HEK293T (cell line): ENCODE data around the gene JPH2.

Experiments used
- CTCF ChIA-PET: fragments of 350-600 bp; formaldehyde crosslinking; extraction: SDS; loops from one replicate; lab custom pipeline; 2021; ENCODE audit warnings: antibody characterized with exemption, inconsistent platforms; lab: Yijun Ruan, JAX
- POLR2A ChIA-PET: fragments of 350-600 bp; formaldehyde crosslinking; extraction: SDS; loops from one replicate; lab custom pipeline; 2020; ENCODE audit warnings: antibody characterized with exemption, inconsistent platforms; lab: Yijun Ruan, JAX
- DNase-seq: peaks from one replicate; pipeline ENCODE4 v3.0.0; 2012; ENCODE audit warnings: mixed read lengths; ENCODE audit errors: extremely low spot score
- ARNT ChIP-seq: fragments of 450-650 bp; IDR thresholded peaks from 2 replicates; pipeline ENCODE4 v1.6.1; 2017; ENCODE audit warnings: mild to moderate bottlenecking
- BHLHE40 ChIP-seq: fragments of 450-650 bp; IDR thresholded peaks from 2 replicates; pipeline ENCODE4 v1.6.1; 2016; ENCODE audit warnings: mild to moderate bottlenecking, moderate library complexity, borderline replicate concordance
- CTBP1 ChIP-seq: fragments of 450-650 bp; IDR thresholded peaks from 2 replicates; pipeline ENCODE4 v1.6.1; 2016; ENCODE audit warnings: borderline replicate concordance
- ELF4 ChIP-seq: fragments of 450-650 bp; IDR thresholded peaks from 2 replicates; pipeline ENCODE4 v1.6.1; 2017; ENCODE audit warnings: antibody characterized with exemption
- FOXA1 ChIP-seq: fragments of 450-650 bp; IDR thresholded peaks from 2 replicates; pipeline ENCODE4 v1.6.1; 2016; ENCODE audit warnings: mild to moderate bottlenecking
- FOXK2 ChIP-seq: fragments of 450-650 bp; IDR thresholded peaks from 2 replicates; pipeline ENCODE4 v1.6.1; 2016; ENCODE audit warnings: mild to moderate bottlenecking
- FOXM1 ChIP-seq: fragments of 450-650 bp; IDR thresholded peaks from 2 replicates; pipeline ENCODE4 v1.6.1; 2017; ENCODE audit warnings: mild to moderate bottlenecking, borderline replicate concordance
- HDGF ChIP-seq: fragments of 450-650 bp; IDR thresholded peaks from 2 replicates; pipeline ENCODE4 v1.6.1; 2017; ENCODE audit warnings: antibody characterized with exemption, borderline replicate concordance
- L3MBTL2 ChIP-seq: fragments of 450-650 bp; conservative IDR thresholded peaks from 2 replicates; pipeline ENCODE4 v1.6.1; 2016; ENCODE audit warnings: mild to moderate bottlenecking
- LEF1 ChIP-seq: fragments of 450-650 bp; IDR thresholded peaks from 2 replicates; pipeline ENCODE4 v1.6.1; 2017; ENCODE audit warnings: mild to moderate bottlenecking, borderline replicate concordance
- NFRKB ChIP-seq: fragments of 450-650 bp; IDR thresholded peaks from 2 replicates; pipeline ENCODE4 v1.6.1; 2016; ENCODE audit warnings: mild to moderate bottlenecking, moderate library complexity
- SP1 ChIP-seq: fragments of 450-650 bp; IDR thresholded peaks from 2 replicates; pipeline ENCODE4 v1.6.1; 2017
- SUZ12 ChIP-seq: fragments of 450-650 bp; IDR thresholded peaks from 2 replicates; pipeline ENCODE4 v1.6.1; 2016; ENCODE audit warnings: mild to moderate bottlenecking
- TARDBP ChIP-seq: fragments of 450-650 bp; IDR thresholded peaks from 2 replicates; pipeline ENCODE4 v1.6.1; 2016
- ZNF384 ChIP-seq: fragments of 450-650 bp; IDR thresholded peaks from 2 replicates; pipeline ENCODE4 v1.6.1; 2016
- TF ChIP-seq, protein P1 (sequence below): fragments of 450-650 bp; IDR thresholded peaks from 2 replicates; pipeline ENCODE4 v1.6.1; 2016

The JPH2 gene

DNA sequence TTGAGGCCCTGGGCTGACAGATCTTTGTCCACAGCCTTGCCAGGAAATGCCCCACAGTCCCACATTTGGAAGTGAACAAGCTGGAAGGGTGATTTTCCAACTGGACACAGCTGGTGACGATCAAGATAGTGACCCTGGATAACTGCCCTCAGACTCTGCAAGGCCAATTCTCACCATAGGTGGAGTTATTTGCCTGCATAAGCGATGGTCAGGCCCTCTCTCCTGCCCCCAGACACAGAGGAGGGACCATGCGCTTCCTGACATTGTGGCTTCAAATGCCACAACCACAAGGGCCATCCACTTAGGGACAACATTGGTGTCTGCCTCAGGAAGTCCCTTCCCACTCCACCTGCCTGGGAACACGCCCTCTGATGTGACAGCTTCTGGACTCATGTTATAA lies 96.0 kb downstream of the JPH2 start:
- DNase-seq, result no peak
- ChIA-PET POLR2A (no interaction called here), CTCF (interaction anchor here (1.3 kb wide), 1 partner anchor 11 kb away, joined by 5 read pairs; no protein-coding TSS in a partner anchor)
- no peak for TF ChIP-seq L3MBTL2
- no peak for TF ChIP-seq FOXK2
- TF ChIP-seq ZNF384, result no peak
- TF ChIP-seq SUZ12, result no peak
- TF ChIP-seq CTBP1, result no peak
- TF ChIP-seq FOXM1, result no peak
- no peak for TF ChIP-seq SP1
- no peak for TF ChIP-seq NFRKB
- TF ChIP-seq ARNT, result no peak
- TF ChIP-seq ELF4, result no peak
- no peak for TF ChIP-seq BHLHE40
- no peak for TF ChIP-seq HDGF

DNA sequence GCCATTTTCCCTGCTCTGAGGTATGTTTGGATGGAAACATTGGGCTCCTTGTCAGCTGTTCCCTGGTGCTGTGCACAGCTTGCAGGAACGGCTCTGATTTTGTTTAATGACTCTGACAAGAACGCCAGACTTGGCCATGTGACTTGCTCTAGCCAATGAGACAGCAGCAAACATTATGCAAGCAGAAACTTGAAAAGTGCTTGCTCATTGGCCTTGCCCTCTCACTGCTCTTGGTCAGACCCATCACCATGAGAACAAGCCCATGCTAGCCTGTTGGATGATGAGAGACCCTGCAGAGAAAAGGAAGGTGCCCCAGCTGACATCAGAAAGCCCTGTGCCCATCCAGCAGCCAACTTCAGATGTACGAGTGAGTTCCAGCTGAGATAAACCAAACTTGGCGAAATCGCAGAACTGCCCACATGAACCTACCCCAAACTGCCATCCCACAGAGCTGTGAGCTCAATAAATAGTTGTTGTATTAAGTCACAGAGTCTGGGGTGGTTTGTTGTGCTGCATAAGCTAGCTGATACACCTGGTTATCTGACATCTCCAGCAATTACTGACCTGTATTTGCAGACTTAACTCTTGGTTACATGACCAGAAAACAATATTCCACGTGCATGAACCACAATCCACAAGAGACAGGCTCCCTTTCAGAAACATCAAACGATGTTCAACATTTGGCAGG lies 96.9 kb downstream of the JPH2 start:
- ChIA-PET CTCF (interaction anchor here (1.3 kb wide), 1 partner anchor 10 kb away, joined by 5 read pairs; no protein-coding TSS in a partner anchor), POLR2A (no interaction called here)
- TF ChIP-seq L3MBTL2 (no peak), FOXK2 (no peak), ELF4 (no peak), ZNF384 (no peak), CTBP1 (no peak), FOXA1 (no peak), LEF1 (no peak)
- DNase-seq, result peak; percentile 62

DNA sequence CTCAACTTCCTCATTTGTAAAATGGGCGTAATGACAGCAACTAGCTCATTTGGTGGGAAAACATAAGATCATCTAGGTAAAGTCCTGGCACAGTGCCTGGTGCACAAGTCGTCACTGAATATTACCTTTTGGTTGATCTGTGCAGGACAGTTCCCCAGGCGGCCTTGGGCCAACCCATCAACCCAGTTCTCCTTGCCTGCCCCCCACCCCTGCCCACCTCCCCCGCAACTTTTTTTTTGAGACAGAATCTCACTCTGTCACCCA lies 99.2 kb downstream of the JPH2 start:
- ChIA-PET CTCF (no interaction called here), POLR2A (no interaction called here)
- no peak for DNase-seq
- no peak for TF ChIP-seq LEF1
- no peak for TF ChIP-seq ARNT
- TF ChIP-seq TARDBP, result no peak
- TF ChIP-seq CTBP1, result no peak
- no peak for TF ChIP-seq SUZ12
- TF ChIP-seq L3MBTL2, result no peak
- TF ChIP-seq NFRKB, result no peak
- no peak for TF ChIP-seq ELF4
- TF ChIP-seq FOXA1, result no peak
- no peak for TF ChIP-seq ZNF384
- TF ChIP-seq SP1, result no peak
- no peak for TF ChIP-seq HDGF
- TF ChIP-seq FOXM1, result no peak
- TF ChIP-seq FOXK2, result no peak
- no peak for TF ChIP-seq BHLHE40

DNA sequence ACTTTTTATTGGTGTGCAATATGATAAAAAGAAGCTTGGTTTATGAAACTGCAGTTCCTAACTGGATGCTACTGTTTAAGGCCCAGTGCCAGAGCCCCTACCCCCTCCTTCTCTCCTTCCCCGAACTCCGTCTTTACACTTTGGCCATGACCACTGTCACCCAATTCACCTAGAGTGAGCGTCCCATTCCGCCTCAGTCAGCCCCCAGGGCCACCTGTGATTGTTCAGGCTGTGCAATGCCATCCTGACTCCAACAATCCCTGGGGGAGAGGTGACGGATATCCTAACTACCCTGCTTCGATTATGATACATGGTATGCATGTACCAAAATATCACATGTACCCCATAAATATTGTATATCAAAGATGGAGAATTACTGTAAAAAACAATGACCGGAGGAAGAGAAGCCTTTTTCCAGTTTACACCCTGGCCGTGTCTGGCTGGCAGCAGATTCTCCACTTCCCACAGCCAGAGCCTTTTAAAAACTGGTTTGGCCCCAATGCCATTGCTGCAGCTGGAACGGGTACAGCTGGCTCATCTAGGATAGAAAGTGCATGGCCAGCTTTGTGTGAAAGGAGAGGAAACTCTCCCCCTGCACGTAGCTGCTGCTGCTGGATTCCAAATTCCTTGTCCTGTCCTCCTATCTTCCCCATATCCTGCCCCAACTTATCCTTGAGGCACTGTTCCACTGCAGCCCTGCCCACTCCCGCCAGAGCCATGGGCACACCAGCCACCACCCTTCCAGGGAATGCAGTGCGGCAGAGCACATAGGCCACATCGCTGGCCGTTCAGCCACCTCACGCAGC lies 99.7 kb downstream of the JPH2 start:
- ChIA-PET CTCF (no interaction called here), POLR2A (no interaction called here)
- TF ChIP-seq CTBP1 (no peak), ARNT (no peak), FOXA1 (no peak), TARDBP (no peak), HDGF (no peak), FOXM1 (no peak), SP1 (no peak), NFRKB (no peak), ELF4 (no peak), SUZ12 (no peak), ZNF384 (no peak), LEF1 (no peak)
- TF ChIP-seq, protein P1, sequence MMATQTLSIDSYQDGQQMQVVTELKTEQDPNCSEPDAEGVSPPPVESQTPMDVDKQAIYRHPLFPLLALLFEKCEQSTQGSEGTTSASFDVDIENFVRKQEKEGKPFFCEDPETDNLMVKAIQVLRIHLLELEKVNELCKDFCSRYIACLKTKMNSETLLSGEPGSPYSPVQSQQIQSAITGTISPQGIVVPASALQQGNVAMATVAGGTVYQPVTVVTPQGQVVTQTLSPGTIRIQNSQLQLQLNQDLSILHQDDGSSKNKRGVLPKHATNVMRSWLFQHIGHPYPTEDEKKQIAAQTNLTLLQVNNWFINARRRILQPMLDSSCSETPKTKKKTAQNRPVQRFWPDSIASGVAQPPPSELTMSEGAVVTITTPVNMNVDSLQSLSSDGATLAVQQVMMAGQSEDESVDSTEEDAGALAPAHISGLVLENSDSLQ, result no peak
- DNase-seq, result no peak

DNA sequence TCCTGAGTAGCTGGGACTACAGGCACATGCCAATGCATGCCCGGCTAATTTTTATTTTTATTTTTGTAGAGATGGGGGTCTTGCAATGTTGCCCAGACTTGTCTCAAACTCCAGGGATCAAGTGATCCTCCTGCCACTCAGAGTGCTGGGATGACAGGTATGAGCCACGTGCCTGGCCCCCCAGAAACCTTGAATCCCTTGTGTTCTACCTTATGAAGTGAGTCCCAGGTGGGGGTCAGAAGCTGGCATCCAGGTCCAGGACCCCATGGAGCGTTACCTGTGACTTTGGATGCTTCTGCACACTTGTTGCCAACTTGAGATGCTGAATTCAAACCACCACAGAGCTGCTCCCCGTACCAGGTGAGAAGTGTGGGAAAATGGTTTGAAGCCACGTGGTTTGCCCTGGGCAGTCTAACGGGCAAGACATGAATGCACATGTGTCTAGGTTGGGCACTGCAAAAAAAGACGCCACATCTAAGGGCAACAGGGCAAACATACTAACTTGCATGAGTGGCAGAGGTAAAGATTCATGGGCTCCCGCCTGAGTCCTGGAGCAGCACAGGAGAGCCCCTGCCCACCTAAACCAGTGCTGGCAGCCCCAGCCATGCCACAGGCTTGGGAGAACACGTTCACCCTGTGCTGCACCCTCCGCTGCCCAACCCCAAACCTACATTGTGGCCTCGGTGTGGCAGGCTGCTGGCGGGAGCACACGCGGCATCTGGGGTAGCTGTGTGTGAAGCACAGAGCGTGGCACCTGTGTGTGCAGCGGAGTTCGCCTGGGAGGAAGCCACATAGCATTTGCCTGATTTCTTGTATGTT lies 101.2 kb downstream of the JPH2 start:
- TF ChIP-seq L3MBTL2 (no peak), HDGF (no peak), FOXM1 (no peak), ARNT (no peak)
- POLR2A ChIA-PET, result no interaction called here
- CTCF ChIA-PET, result no interaction called here
- DNase-seq, result no peak

DNA sequence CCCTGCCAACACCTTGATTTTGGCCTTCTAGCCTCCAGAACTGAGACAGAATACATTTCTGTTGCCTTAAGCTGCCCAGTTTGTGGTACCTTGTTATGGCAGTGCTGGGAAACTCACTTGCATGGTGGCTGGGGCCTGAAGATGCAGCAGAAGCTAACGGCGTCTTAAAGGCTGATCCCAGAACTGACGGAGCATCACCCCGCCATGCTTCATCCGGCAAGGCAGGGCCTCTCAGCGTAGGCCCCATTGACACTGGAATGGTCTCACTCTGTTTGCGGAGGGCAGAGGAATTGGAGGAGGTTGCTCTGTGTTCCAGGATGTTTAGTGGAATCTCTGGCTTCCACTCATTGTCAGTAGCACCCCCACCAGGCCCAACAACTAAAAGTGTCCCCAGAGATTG lies 102.1 kb downstream of the JPH2 start:
- no peak for DNase-seq
- no peak for TF ChIP-seq SP1
- POLR2A ChIA-PET, result no interaction called here
- CTCF ChIA-PET, result no interaction called here

DNA sequence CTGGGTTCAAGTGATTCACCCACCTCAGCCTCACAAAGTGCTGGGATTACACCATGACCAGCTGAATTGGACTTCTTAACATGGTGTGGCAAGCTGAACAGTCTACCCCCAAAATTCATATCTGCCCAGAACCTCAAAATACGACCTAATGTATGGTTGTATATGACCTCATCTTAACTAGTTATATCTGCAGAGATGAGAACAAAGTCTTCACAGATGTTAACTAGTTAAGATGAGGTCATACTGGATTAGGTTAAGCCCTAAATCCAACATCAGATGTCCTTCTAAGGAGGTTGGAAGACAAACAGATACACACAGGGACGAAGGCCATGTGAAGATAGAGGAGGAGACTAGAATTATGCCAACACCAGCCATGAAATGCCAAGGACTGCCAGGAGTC lies 102.5 kb downstream of the JPH2 start:
- DNase-seq, result no peak
- POLR2A ChIA-PET, result no interaction called here
- TF ChIP-seq LEF1 (no peak), ELF4 (no peak), SP1 (no peak), SUZ12 (no peak), ARNT (no peak), TARDBP (no peak), FOXA1 (no peak), HDGF (no peak), NFRKB (no peak), FOXM1 (no peak)
- CTCF ChIA-PET, result interaction anchor here (0.7 kb wide), 1 partner anchor 396 kb away, joined by 5 read pairs; no protein-coding TSS in a partner anchor
